GM20000 (cell line): ENCODE results near the gene RBP3.

Experiments
- DNase-seq: peaks from one replicate; pipeline ENCODE4 v3.0.0; 2012; ENCODE audit warnings: low spot score
- CTCF ChIP-seq: IDR thresholded peaks from 2 replicates; pipeline ENCODE4 v1.5.1; 2012; ENCODE audit warnings: mild to moderate bottlenecking, control low read depth; ENCODE audit errors: extremely low read depth, missing control alignments

RBP3 gene

DNA sequence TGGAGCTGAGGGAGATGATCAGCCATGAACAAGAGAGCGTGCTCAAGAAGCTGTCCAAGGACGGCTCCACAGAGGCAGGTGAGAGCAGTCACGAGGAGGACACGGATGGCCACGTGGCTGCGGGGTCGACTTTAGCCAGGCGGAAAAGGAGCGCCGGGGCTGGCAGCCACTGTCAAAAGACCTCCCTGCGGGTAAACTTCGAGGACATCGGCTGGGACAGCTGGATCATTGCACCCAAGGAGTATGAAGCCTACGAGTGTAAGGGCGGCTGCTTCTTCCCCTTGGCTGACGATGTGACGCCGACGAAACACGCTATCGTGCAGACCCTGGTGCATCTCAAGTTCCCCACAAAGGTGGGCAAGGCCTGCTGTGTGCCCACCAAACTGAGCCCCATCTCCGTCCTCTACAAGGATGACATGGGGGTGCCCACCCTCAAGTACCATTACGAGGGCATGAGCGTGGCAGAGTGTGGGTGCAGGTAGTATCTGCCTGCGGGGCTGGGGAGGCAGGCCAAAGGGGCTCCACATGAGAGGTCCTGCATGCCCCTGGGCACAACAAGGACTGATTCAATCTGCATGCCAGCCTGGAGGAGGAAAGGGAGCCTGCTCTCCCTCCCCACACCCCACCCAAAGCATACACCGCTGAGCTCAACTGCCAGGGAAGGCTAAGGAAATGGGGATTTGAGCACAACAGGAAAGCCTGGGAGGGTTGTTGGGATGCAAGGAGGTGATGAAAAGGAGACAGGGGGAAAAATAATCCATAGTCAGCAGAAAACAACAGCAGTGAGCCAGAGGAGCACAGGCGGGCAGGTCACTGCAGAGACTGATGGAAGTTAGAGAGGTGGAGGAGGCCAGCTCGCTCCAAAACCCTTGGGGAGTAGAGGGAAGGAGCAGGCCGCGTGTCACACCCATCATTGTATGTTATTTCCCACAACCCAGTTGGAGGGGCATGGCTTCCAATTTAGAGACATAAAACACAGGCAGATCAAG is 22.6 kb upstream of the RBP3 start:
- DNase-seq = no peak
- no peak for TF ChIP-seq CTCF

DNA sequence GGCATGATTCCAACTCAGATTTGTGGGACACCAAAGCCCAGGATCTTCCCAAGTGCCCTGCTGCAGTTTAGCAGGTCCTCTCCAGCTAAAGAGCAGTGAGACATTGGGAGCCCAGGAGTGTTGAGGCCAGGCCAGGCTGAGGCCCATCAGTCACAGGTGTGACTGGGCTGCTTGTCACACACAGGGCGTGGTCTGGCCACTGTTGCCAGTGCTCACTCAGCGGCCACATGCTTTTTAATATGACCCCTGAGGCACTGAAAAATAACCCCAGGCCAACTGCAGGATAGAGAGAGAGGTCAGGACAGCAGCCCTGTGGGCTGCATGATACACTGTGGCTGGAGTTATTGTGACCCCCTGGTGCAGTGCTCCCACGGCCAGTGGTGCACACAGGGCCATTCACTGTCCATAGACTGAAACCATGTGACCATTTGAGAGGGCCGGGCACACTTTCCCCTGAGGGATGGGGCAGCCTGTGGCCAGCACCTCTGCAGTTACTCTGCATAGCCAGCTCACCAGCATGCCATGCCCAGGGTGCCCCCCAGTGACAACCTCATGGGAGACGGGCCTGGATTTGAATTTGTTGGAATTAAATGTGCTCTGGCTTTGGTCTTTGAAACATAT is 21.7 kb upstream of the RBP3 start:
- DNase-seq = no peak
- no peak for TF ChIP-seq CTCF

DNA sequence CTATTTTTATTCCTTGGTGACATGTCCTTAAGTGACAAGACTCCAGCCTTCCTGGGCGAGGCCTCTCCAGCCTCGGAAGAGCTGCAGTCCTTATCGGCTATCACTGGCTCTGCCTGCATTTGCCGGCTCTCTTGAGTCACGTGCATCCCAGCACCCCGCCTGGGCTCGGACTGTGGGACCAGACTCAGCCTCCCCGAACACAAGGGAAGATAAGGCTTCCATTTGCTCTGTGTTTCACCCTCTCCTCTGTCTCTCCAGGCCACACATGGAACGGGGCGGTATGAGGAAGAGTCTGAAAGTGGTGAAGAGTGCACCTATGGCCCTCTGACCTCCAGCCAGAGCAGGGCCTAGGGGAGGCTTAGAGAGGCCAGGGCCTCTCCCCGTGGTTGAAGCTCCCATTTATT is 21.2 kb upstream of the RBP3 start:
- no peak for DNase-seq
- no peak for TF ChIP-seq CTCF

GRCh38 chr10:47329855-47330254 is 18.3 kb upstream of the RBP3 start:
- no peak for DNase-seq
- TF ChIP-seq CTCF = no peak

- DNase-seq = no peak
These were observed 17.8 kb upstream of the RBP3 start for GRCh38 chr10:47330366-47330765.

DNA sequence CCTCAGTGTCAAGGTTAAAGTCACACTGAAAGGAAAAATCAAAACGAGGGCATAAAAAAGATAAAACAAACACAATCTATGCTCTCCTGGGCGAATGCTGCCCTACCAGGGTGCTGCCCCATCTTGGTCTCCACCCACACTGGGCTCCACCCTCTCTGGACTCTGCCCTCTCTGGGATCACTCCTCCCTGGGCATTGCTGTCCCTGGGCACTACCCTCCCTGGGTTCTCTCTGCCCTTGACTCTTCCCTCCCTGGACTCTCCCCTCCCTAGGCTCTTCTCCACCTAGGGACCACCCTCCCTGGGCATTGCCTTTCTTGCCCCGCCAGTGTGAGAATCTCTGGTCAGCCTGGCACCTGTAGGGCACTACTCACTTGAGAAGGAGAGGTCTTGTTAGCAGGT is 17.4 kb upstream of the RBP3 start:
- no peak for DNase-seq
- TF ChIP-seq CTCF = no peak

More at GRCh38 chr10:47330366-47330765, 17.8 kb upstream of the RBP3 start:
- TF ChIP-seq CTCF = no peak

DNA sequence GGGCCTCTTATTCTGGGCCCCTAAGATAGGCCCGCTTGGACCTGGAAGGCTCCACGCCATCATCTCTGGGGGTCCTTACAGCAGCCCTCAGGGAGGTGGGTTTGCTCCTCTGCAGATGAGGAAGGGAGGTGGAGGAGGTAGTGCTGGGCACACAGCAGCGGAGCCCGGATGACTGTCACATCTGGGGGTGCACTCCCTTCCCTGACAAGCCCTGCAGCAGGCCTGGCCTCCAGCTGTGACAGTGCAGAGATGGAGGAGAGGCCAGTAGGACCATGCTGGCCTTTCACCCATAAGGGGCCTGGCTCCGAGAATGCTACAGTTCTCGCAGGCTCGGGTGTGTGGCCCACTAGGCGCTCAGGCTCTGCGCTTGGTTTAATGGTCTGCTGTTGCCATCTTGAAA is 16.7 kb upstream of the RBP3 start:
- no peak for DNase-seq
- no peak for TF ChIP-seq CTCF
